Fibroblast of mammary gland (primary cell): ENCODE data around the gene MAP2.

Experiments
- DNase-seq: peaks from one replicate; pipeline ENCODE4 v3.0.0-alpha.2; 2010; ENCODE audit warnings: low read depth
- H3K4me3 ChIP-seq: 2 replicates; pipeline ENCODE4 v1.5.1; 2011; ENCODE audit warnings: low read depth, mild to moderate bottlenecking, low read length, moderate library complexity; ENCODE audit not compliant: control insufficient read depth
- TF ChIP-seq, protein P1 (sequence below): conservative IDR thresholded peaks from 2 replicates; pipeline ENCODE4 v1.5.1; 2011; ENCODE audit warnings: low read depth, low read length, inconsistent platforms; ENCODE audit not compliant: control insufficient read depth, insufficient read depth

The MAP2 gene

DNA sequence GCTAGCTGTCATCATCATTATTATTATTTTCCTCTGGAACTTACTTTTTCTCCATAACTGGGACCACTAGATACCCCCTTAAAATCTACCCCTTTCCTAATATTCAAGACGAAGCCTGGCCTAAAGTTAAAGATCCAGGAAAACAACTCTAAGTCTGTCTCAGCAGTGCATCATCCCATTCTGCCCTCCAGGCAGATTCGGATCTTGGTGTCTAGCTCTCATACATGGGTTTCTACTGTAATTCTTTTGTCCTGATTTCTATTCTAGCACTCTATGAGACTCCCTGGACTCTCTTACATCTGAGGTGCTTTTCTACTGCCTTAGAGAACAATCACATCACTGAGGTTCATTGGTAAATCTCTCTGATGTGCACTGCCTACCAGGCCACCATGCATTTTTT lies 35.5 kb downstream of the MAP2 start:
- TF ChIP-seq, protein P1, sequence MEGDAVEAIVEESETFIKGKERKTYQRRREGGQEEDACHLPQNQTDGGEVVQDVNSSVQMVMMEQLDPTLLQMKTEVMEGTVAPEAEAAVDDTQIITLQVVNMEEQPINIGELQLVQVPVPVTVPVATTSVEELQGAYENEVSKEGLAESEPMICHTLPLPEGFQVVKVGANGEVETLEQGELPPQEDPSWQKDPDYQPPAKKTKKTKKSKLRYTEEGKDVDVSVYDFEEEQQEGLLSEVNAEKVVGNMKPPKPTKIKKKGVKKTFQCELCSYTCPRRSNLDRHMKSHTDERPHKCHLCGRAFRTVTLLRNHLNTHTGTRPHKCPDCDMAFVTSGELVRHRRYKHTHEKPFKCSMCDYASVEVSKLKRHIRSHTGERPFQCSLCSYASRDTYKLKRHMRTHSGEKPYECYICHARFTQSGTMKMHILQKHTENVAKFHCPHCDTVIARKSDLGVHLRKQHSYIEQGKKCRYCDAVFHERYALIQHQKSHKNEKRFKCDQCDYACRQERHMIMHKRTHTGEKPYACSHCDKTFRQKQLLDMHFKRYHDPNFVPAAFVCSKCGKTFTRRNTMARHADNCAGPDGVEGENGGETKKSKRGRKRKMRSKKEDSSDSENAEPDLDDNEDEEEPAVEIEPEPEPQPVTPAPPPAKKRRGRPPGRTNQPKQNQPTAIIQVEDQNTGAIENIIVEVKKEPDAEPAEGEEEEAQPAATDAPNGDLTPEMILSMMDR, result no peak
- no peak overlapping the region for H3K4me3 ChIP-seq
- DNase-seq, result no peak

DNA sequence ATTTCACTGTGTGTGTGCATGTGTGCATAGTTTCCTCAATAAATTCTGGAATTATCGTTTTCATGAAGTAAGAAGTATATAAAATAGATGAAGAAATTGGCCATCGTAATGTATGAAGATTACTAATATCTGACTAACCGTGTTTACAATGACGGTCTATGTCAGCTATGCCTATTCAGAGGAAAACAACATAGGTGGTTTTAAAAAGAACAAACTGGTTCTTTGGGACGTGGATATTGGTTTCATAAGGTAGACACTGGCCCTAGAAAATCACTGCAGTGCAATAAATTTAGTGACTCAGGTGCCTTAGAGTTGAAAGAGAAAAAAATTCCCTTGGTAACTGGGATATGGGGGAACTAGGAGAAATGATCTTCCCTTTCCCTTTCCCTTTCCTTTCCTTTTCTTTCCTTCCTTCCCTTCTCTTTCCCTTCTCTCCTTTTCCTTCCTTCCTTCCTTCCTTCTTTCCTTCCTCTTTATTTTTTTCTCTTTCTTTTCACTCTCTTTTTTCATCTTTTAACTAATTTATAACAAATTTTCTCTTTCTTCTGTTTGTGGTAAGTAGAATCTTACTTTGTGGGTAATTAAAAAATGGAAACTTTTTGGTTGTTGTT lies 36.4 kb downstream of the MAP2 start:
- peak; percentile 11 for DNase-seq
- TF ChIP-seq, protein P1, result no peak
- no peak overlapping the region for H3K4me3 ChIP-seq

DNA sequence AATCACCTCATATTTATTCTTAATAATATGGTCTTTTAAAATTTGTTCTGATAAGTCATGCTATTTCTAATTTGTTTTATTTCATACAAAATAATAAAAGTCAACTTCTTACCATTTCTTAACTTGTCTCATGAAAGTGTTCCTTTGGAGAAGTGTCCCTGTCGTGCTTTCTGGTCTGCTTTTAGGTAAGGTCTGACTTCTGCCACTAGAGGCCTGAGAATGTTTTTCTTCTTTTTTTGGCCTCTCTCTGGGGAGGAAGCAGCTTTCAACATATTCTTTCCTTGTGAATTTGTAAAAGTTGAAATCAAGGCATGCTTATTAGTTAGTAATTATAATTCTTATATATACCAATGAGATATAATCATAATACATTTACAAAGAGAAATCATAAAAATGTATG lies 39.4 kb downstream of the MAP2 start:
- DNase-seq, result no peak

DNA sequence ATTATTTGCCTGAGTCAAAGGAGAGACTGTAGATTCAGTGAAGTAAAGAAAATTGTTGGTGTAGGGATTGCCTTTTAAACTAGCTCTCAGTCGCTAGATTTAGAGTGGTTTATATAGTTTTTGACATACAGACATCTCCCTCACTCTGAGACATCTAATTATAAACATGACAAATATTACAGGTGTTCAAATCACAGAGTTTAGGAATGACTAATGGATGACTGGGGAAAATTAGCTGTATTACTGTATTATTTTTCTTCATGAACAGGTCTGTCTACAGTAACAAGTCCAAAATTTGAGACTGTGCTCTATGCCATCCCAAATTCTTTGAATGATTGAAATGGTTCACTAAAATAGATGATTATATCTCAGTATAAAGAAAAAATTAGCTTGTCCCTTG lies 40.0 kb downstream of the MAP2 start:
- TF ChIP-seq, protein P1, result no peak
- no peak overlapping the region for H3K4me3 ChIP-seq
- DNase-seq, result no peak

More for the DNA sequence above, 39.4 kb downstream of the MAP2 start:
- TF ChIP-seq, protein P1, result peak; percentile 23
- no peak overlapping the region for H3K4me3 ChIP-seq

DNA sequence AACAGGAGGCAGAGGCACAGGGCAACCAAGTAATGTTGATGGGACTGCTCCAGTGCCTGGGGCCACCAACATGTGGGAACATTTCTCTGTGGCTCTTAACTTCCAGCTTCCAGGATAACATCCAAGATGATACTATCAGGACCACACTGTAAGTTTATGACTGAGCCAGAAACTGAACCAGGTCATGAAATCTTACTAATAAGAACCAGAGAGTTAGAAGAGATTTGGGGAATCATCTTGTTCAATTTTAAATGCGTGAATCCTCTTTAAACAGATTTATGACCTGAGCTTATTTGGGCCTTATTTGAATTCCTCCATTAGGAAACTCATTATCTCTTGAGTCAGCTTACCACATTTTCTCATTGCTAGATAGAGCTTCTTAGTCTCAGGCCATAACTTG lies 45.0 kb downstream of the MAP2 start:
- TF ChIP-seq, protein P1, result no peak
- DNase-seq, result no peak
- no peak overlapping the region for H3K4me3 ChIP-seq

DNA sequence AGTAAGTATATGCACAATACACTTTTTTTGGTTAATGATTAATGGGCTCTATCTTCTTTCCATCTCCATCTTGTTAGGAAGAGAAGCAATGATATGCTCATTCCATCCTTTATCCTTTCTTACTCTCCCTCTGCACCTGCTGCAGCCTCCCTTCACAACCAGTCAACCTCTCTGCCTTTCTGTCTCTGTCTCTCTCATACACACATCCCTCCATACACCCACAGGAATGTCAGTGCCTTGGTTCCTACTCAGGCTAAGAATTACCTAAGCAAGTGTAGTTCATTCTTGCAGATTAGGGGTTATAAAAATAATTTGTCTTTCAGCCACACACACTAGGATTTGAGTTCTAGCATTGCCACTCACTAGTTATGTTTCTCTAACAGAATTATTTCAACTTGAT lies 45.6 kb downstream of the MAP2 start:
- TF ChIP-seq, protein P1, result no peak
- H3K4me3 ChIP-seq, result no peak overlapping the region
- no peak for DNase-seq

DNA sequence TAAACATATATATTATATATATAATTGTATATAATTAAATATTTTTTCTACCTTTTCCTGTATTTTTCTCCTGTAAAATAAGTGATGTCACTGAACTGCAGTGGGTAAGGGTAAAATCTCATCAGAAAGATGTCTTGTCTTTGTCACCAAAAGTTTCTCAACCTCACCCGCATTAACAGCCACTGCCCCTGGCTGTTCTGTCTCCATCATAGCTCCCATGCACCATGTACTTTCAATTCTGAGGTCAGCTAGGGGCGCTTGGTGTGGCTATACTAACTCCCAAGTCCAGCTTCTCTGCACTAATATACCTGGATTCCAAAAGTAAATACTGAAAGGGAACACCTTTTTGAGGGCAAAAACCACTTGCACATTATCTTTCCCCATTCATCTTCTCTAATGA lies 46.6 kb downstream of the MAP2 start:
- no peak overlapping the region for H3K4me3 ChIP-seq
- no peak for DNase-seq
- TF ChIP-seq, protein P1, result no peak
